NCI-H524 treated with DMSO at 0.1 percent for 48 hours (cell line): Measurements from ENCODE around the gene DECR2.
"Not testable (repeated sequence)": the region's sequence is repeated elsewhere in the genome, so short reads cannot be mapped to it uniquely, and the experiment has no call there.

Experiments used
- DNase-seq: peaks from one replicate; lab custom pipeline; 2025; lab: John Stamatoyannopoulos, UW

DECR2 gene

DNA sequence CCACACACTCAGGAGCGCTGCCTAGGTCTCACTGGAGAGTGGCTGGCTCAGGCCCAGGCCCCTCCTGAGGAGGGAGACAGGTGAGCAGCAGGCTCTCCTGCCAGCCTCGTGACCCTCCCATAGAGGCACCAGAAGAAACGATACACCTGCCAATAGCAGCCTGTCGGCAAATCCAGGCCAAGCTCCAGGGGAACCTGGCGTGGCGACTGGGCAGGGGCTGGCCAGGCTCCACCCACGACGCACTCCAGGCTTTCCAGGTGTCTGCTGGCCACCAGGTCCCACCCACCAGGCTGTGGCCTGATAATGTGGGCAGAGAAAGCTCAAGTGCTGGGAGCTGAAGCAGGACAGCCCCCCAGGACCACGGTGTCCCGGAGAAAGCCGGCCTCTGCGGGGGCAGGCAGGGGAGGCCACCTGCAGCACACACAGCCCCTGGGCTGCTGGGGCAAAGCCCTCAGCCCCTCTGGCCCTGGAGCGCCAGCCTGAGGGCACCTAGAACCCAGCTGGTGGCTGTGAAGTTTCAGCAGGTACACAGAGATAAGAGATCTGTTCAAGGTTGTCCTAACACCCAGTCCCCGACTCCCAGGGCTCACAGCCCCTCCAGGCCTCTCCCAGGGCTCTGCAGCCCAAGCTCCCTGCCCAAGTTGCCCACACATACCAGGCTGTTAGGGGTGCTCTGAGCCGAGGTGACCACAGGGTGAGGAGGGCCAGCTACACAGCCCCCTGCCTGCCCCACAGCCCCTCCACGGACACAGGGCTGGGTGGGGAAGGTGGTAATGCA lies 22.3 kb upstream of the DECR2 start:
- no peak for DNase-seq

DNA sequence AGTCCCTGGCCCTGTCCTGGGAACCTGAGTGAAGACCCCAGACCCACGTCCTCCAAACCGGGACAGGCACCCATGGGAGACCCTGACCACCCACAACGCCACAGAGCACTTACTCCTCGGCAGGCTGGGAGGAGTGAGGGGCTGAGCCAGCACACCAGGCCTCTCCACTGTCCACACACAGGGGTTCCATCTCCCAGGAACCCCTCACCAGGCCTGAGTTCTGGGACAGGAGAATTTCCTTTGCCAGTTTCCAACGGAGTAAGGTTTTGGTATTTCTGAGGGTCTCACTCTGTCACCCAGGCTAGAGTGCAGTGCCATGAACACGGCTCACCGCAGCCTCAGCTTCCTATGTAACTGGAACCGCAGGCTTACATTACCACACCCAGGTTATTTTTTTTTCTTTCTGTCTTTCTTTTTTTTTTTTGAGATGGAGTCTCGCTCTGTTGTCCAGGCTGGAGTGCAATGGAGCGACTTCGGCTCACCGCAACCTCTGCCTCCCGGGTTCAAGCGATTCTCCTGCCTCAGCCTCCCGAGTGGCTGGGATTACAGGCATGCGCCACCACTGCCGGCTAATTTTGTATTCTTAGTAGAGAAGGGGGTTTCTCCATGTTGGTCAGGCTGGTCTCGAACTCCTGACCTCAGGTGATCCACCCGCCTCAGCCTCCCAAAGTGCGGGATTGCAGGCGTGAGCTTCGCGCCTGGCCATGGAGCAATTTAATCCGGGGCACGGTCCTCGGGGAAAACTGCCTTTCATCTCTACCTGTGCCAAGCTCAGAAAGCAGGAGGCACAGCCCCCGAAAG lies 21.5 kb upstream of the DECR2 start:
- DNase-seq = no peak

GRCh38 chr16:380762-381011 lies 21.0 kb upstream of the DECR2 start:
- no peak for DNase-seq

DNA sequence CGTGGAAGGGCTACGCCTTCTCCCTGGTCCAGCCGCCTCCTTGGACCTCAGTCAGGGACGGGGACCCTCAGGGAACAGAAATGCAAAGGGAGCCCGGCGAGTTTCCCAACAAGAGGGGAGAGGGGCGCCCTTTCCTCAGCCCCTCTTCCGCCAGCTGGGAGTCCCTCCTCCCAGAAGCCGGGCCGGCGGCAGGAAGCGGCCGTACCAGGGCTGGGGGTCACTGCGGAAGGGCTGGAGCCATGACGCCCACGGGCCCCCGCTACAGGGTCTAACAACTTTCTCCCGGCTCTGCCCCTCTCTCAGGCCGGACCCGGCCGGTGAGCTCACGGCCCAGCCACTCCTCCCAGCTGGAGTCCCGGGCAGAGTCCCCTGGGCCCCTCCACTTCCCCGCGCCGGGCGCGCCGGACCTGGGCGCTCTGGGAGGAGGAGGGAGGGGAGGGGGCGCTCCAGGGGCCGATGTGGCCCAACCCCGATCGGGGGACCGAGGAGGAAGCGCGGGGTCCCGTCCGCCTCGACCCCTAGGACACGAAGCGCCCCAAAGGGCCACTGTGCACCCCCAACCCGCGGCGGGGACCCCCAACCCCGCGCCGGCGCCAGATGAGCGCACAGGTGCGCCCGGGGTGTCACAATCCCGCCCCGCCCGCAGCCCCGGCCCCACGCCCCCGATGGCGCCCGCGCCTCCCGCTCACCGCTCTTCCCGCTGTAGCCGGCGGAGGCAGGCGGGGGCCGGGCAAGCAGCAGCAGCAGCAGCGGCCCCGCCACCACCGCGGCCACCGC lies 20.5 kb upstream of the DECR2 start:
- no peak for DNase-seq

GRCh38 chr16:381789-382717 lies 19.6 kb upstream of the DECR2 start, which contains the start of gene PGAP6:
TSS of gene PGAP6 (minus strand) at chr16:381978. CDS start at chr16:381821, 157 bp downstream.
- DNase-seq = no peak

DNA sequence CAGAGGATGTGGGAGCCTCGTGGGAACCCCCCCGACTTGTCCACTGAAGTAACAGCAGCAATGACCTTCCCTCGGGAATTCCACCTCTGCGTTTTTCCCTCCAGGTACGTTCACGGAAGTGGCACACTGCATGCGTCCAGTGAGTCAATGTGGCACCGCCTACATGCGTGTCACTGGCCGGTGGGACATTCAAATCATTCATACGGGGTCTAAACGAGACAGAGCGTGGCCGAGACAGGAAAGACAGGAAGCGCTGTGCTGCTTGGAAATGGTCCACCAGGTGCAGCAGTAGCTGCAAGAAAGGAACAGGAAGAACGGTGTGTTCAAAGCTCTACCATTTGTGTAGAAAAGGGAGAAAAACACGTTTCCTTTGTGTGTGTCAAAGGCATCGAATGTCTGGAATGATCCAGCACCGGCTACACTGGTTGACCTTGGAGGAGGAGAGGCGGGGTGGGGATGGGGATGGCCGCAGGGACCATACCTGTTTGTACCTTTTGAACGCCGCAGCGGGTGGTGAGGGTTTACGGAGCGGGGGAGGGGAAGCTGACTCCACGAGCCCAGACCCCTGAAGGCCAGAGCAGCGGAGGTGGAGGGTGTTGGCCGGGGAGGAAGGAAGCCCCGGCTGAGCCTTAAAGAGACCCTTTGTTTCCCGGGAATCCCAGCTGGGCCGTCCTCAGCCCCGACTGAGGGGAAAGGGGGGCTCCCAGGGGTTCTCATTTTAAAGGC lies 18.2 kb upstream of the DECR2 start:
- DNase-seq = no peak

DNA sequence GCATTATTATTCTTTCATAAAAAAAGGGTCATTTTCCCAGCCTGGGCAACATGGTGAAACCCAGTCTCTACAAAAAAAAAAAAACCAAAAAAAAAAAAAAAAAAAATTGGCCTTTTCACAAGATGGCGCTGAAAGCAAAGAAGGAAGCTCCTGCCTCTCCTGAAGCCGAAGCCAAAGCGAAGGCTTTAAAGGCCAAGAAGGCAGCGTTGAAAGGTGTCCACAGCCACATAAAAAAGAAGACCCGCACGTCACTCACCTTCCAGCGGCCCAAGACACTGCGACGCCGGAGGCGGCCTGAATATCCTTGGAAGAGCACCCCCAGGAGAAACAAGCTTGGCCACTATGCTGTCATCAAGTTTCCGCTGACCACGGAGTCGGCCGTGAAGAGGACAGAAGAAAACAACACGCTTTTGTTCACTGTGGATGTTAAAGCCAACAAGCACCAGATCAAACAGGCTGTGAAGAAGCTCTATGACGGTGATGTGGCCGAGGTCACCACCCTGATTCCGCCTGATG lies 15.0 kb upstream of the DECR2 start:
- no peak for DNase-seq

GRCh38 chr16:387761-388666 lies 13.7 kb upstream of the DECR2 start:
- not testable (repeated sequence) for DNase-seq

GRCh38 chr16:389352-389751 lies 12.3 kb upstream of the DECR2 start:
- no peak for DNase-seq

GRCh38 chr16:391885-392335 lies 9.8 kb upstream of the DECR2 start:
- no peak for DNase-seq

- DNase-seq = no peak
Observed at GRCh38 chr16:392450-393030, 9.1 kb upstream of the DECR2 start.

- no peak for DNase-seq
Observed at GRCh38 chr16:396199-396598, 5.5 kb upstream of the DECR2 start.

DNA sequence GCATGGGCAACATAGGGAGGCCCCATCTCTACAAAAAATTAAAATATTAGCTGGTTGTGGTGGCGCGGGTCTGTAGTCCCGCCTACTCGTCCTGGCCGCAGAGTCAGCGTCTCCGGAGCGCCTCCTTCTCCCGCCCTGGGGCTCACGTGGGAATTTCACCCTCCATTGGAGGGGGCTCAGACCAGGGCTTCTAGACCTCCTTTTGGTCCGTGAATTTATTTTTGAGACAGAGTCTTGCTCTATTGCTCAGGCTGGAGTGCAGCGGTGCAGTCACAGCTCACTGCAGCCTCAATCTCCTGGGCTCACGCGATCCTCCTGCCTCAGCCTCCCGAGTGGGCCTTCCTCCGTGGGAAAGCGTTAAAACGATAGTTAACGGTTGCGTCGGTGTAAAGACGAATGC lies 5.1 kb upstream of the DECR2 start:
- no peak for DNase-seq

DNA sequence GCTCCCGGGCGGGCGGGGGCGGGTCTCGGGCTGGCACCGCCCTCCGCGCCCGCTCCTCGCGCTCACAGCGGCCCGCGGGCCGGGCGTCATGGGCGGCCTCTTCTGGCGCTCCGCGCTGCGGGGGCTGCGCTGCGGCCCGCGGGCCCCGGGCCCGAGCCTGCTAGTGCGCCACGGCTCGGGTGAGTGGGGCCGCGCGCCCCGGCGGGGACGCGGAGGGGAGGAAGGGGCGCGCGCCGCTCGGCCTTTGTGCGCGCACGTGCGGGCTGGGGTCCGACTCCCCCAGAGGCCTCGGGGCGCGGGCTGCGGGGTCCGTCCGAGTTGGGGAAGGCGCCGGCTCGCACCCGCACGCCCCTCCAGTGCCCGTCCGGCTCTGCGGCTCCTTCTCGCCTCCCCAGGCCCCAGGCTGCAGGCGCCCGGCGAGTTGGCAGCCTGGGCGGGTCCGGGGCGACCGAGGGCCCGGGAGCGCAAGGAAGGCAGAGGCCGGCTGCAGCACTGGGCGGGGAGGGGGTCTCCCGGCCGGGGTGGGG lies 4.5 kb upstream of the DECR2 start, which contains the start of gene NME4:
Gene NME4, plus strand, starts transcription at position 65 of the 527 bp plus-strand sequence. Its CDS starts 24 bp downstream, at position 89.
- DNase-seq = no peak

DNA sequence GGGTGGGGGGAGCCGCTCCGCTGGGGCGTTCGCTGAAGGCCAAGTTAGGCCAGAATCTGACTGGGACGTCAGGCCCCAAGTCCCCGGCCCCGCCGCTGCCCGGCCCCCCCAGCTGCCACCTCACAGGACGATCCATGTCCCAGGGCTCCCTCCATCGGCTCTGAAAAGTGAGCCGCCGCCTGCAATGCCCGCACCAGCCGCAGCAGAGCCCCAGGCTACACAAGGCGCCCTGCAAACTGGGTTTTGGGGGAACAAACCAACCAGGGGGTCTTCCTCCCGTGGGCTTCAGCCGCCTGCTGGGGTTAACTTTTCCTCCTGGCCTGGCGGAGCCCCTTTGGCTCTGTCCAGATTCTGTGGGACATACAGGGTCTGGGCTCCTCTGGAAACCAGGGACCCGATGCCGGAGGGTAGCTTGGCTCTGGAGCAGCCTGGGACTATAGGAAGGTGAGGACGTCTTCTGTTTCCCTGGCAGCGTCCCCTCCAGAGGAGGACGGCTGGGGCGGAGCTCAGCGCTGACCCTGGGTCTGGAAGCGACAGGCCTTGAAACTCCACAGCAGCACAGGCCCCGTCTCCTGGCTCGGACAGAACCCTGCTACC lies 3.9 kb upstream of the DECR2 start:
- DNase-seq = no peak

DNA sequence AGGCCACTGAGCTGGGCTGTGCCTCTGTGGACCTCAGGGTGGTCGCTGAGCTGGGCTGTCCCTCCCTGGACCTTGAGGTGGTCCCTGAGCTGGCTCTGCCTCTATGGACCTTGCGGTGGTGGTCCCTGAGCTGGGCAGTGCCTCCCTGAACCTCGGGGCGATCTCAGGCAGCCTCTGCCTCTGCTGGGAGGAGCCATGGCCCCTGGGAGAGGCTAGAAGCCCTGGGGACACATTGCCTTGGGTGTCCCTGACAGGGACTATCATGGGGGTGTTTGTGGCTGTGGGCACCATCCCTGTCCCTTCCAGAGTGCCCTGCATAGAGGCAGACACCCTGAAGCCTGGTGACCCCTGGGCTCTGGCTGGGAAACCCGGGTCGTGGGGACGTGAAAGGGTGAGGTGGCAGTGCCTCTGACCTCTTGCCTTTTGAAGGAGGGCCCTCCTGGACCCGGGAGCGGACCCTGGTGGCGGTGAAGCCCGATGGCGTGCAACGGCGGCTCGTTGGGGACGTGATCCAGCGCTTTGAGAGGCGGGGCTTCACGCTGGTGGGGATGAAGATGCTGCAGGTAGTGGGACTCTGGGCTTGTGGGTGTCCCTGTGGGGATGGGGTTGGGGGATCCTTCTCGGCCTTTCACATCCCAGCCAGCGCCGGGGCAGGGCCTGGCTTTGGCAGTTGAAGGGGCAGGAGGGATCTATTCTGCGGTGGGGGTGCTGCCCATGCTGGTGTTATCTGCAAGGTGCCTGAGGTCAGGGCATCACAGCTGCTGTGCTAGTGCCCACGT lies 2.9 kb upstream of the DECR2 start:
- no peak for DNase-seq

GRCh38 chr16:399340-400019 lies 2.2 kb upstream of the DECR2 start:
- no peak for DNase-seq
